Measurements from ENCODE around the gene SLC9A9.
A peak's percentile ranks its signal among the peaks of the same experiment; 100 is the strongest.
"Not testable (repeated sequence)": the region's sequence is repeated elsewhere in the genome, so short reads cannot be mapped to it uniquely, and the experiment has no call there.

Gene SLC9A9

GRCh38 chr3:143753006-143753405 is 95.3 kb downstream of the SLC9A9 start:
- DNase-seq = no peak

DNA sequence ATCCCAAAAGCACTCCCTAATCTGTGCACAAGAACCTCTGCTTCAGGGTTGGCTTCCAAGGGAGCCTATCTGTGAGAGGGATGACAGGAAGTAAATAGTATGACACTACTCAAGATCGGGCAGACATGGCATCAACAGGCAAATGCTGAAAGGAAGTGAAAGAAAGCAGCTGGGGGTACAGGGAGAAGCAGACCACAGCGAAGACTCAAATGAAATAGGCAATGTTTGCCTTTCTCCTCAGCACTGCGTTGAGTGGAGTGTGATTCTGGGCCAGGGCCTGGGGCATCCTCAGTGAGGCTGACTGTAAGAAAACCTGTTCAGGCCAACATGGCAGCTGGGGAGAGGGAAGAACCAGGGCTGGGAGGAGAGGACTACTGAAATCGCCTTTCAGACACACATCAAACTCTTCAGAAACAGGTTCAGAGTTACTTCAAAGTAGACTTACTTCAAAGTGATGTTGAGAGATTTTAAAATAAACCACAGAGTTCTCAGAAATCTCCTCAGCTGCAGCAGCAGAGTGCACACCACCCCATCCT is 96.6 kb downstream of the SLC9A9 start:
- DNase-seq = no peak

- DNase-seq = no peak
Measured at GRCh38 chr3:143750841-143751240, 97.4 kb downstream of the SLC9A9 start.

DNA sequence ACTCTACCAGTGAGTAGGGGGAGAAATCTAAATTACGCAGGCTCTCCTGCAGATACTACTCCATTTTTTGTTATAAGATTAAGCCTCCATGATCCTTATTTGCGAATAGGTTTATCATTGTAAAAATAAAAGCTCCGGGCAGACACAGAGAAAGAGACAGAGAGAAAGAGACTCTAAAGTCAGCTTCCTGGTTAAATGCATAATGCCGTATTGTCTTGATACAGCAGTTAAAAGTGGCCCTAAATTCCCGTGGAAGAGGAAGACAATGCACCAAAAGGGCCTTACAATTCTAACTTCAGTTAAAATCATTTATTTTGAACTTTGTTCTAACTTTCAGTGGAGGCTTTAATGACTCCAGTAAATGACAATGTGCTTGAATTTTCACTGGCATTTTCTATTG is 98.3 kb downstream of the SLC9A9 start:
- no peak for DNase-seq

DNA sequence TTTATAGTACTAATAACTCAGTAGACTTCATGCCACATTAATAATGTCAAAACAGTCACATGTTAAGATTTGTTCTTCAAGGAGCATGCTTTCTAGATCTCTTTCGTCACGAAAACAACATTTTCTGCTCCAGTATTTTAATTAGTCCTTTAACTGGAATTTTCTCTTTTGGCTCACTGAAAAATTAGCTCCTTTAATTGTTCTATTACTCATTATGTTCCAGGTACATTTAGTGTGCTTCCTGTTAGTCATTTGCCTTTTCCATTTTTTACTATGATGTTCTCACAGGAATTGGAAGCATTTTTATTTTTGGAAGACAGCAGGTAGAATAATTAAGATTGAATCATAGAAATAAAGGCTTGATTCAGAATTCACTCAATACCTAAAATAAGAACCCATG is 111.2 kb downstream of the SLC9A9 start:
- DNase-seq = no peak

DNA sequence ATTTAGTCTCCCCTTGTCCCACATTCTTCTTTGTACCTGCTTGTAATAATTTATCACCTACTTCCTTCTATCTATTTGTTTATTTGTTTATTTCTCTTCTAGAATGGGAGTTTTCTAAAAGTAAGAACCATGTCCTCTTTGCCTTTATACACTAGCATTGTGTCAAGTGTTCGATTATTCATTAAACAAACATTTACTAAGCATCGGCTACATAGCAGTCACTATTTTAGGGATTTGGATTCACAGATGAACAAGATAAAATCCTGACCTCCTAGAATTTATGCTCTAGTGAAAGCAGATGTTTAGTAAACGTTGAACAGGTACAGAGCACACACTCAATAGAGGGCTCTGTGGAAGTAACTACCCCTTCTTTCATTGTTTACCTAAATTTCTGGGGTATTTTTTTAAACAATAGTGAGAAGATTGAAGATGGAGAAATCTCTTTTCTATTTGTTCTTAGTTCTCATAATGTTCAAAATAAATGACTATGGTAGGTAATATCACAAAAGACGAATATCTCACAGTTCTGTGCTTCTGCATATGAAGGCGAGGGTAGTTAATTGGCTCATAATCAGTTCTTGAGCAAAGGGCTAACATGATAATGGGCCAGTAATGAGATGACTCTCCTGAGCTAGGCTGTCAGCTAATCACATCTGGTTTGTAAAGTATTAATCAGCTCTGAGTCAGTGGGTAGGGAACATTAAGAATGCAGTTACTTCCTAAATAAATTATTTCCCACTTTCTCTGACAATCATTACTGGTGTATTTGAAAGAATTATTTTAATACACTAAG is 111.9 kb downstream of the SLC9A9 start:
- DNase-seq = no peak

DNA sequence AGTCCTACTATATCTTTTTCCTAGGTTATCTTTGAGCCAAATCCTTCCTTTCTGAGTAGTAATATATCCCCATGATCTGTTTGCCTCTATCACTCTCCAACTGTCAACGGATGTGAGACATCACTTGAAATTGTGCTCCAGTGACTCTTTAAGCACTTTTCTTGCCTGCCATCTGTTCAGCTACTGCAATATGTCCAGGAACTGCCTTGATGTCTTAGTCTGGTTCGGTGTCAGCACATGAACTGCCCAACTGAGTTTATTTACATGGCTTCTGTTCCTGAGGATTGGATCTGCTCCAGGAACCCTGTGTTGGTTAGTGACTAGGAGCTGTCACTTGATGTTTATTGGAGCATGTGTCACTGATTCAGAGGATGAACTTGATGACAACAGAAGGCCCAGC is 116.5 kb downstream of the SLC9A9 start:
- no peak for DNase-seq

- no peak for DNase-seq
Measured at GRCh38 chr3:143731320-143731719, 116.9 kb downstream of the SLC9A9 start.

GRCh38 chr3:143727391-143727790 is 120.9 kb downstream of the SLC9A9 start:
- DNase-seq = no peak

DNA sequence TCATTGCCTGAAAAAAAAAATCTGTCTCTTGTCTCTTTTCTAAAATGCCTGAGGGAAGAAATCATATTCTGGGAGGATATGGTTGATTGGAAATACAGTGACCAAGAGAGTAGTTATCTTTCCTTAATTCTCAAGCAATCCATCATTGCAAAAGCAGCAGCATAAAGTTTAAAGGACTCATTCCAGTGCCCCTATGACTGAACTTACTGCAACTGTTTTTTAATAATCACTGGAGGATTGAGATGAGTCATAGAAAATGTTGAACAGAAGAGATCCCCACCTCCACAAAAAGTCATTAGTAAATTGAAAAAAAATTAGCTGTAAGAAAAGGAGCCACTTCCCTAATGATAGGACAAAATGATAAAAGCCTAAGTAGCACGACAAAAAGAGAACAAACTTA is 121.5 kb downstream of the SLC9A9 start:
- DNase-seq = no peak

- DNase-seq = no peak
Measured at GRCh38 chr3:143720381-143720780, 127.9 kb downstream of the SLC9A9 start.

GRCh38 chr3:143718463-143718862 is 129.8 kb downstream of the SLC9A9 start:
- no peak for DNase-seq

DNA sequence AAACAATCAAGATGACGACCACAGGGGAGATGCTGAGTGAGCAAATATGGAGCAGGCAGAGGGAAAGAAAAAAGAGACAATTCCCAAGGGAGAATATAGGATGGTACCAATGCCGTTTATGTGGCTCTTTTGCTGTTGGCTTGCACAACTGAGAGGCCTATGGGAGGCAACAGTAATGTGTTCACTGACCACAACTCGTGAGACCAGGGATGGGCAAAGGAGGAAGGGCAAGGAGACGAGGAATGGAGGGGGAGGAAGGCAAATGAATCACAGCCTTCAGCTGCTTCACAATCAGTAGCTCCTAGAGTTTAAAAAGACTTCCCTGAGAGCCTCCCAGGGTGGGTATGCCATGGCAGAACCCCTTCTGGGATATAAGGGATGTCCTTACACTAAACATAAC is 131.5 kb downstream of the SLC9A9 start:
- DNase-seq = no peak

GRCh38 chr3:143712522-143712921 is 135.7 kb downstream of the SLC9A9 start:
- DNase-seq = no peak

GRCh38 chr3:143707848-143708247 is 140.4 kb downstream of the SLC9A9 start:
- DNase-seq = peak; percentile 35

GRCh38 chr3:143700431-143700975 is 147.8 kb downstream of the SLC9A9 start:
- DNase-seq = no peak

DNA sequence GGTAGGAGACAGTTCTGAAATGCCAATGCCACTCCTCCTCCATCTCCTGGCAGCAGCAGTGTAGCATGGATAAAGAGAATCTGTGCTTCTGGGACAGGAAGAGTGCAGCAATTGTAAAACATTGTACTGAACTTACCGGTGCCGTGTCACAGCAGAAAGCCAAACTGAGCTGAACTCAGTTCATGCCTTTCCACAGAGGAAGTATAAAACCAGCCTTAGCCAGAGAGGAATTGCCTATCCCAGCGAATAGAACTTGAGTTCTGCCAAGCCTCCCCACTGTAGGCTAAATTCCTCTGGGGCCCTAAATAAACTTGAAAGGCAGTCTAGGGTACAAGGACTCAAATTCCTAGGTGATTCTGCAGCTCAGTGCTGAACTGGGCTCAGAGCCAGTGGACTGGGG is 148.8 kb downstream of the SLC9A9 start:
- no peak for DNase-seq

- no peak for DNase-seq
Measured at GRCh38 chr3:143698682-143699303, 149.5 kb downstream of the SLC9A9 start.

DNA sequence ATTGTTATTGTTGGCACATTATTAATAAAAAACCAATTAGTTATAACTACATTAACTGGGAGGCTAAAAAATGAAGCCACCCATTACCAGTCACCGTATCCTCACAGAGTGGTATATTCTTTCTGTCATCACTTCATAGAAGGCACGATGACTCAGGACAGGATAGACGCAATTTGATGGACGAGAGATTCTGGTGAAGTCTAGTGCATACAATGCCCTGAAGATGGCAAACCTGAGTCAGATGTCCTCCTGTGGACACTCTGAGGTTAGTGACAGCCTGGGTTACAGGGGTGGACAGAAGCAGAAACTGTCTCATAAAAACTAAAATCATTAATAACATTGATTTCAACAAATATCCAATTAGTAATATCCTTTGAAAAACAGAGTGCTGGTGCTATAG is 150.3 kb downstream of the SLC9A9 start:
- no peak for DNase-seq

DNA sequence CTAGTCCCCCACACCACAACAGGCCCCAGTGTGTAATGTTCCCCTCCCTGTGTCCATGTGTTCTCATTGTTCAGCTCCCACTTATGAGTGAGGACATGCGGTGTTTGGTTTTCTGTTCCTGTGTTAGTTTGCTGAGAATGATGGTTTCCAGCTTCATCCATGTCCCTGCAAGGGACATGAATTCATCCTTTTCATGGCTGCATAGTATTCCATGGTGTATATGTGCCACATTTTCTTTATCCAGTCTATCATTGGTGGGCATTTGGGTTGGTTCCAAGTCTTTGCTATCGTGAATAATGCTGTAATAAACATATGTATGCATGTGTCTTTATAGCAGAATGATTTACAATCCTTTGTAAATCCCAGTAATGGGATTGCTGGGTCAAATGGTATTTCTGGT is 152.9 kb downstream of the SLC9A9 start:
- not testable (repeated sequence) for DNase-seq

GRCh38 chr3:143693506-143693905 is 154.8 kb downstream of the SLC9A9 start:
- DNase-seq = no peak

GRCh38 chr3:143686638-143687197 is 161.6 kb downstream of the SLC9A9 start:
- no peak for DNase-seq

- DNase-seq = no peak
Measured at GRCh38 chr3:143685491-143685890, 162.8 kb downstream of the SLC9A9 start.

DNA sequence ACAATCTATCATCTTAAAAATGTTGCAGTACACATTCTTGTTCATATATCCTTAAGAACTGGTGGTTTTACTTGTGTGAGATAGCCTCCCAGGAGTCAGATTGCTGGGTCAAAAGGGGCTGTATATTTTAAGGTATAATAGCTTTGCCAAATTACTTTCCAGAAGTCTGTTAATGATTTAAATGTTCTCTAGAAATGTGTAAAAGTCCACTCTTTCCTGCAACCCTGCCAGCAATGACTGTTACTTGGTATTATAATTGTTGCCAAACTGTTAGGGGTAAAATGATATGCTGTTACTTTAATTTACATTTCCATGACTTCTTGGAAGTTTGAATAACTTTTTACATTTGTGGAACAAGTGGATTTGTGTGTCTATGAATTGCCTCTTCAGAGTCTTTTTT is 170.8 kb downstream of the SLC9A9 start:
- no peak for DNase-seq
